HepG2 (cell line): ENCODE measurements around the gene CCDC85C. TPM values are rescaled to one million over a fixed set of nuclear protein-coding genes. Genes with fewer than 3 reads are reported as not detected.

Experiments
- ATAC-seq: fragments of 200-7000 bp; cut with Tn5 transposase; 3 replicates; pipeline ENCODE4 v1.9.1; 2020; ENCODE audit warnings: mild to moderate bottlenecking, moderate library complexity
- BruUV-seq: library from RNA; stranded (reverse); fragments of 400-500 nt; replicated peaks from 2 replicates; lab custom pipeline; 2021; lab: Mats Ljungman, UMichigan
- CTCF ChIA-PET: fragments of 300-600 bp; formaldehyde crosslinking; extraction: SDS; loops from one replicate; lab custom pipeline; 2021; ENCODE audit warnings: low total read pairs, inconsistent platforms, low intra/inter-chr PET ratio; lab: Yijun Ruan, JAX
- POLR2A ChIA-PET: fragments of 350-600 bp; sonication (Branson Sonifier 250); formaldehyde crosslinking; loops from one replicate; lab custom pipeline; 2020; ENCODE audit warnings: antibody characterized with exemption, inconsistent platforms; lab: Yijun Ruan, JAX
- DNase-seq: peaks from one replicate; pipeline ENCODE4 v3.0.0-alpha.2; 2015; ENCODE audit warnings: low spot score
- FAIRE-seq: peaks from 3 replicates; lab custom pipeline; 2011; peaks lifted over from hg19 to GRCh38; lab: Jason Lieb, UNC
- H2AFZ ChIP-seq: one replicate; pipeline ENCODE4 v1.6.1; 2011; ENCODE audit warnings: low read length, inconsistent platforms
- H3K27ac ChIP-seq: fragments of 300-600 bp; 3 replicates; pipeline ENCODE4 v1.8.0; 2011; ENCODE audit warnings: mixed run types, mild to moderate bottlenecking, mixed read lengths, low read length, inconsistent platforms; ENCODE audit not compliant: insufficient read depth; ENCODE audit errors: extremely low read length
- H3K27me3 ChIP-seq, 2 experiments: fragments of 200-600 bp in 1 of 2; 2 replicates in 1 of 2; 3 replicates in 1 of 2; pipeline versions ENCODE4 v1.6.0 to v1.8.0; 2011; ENCODE audit warnings: low read length in 2 of 2, mild to moderate bottlenecking in 2 of 2, moderate library complexity in 2 of 2, inconsistent platforms in 1 of 2; ENCODE audit not compliant: insufficient read depth in 2 of 2, control insufficient read depth in 1 of 2
- H3K36me3 ChIP-seq, 2 experiments: fragments of 200-600 bp in 1 of 2; replicated peaks in 1 of 2; 2 replicates in 1 of 2; 3 replicates in 1 of 2; pipeline versions ENCODE4 v1.5.1 to v1.8.0; 2011; ENCODE audit warnings: low read length in 2 of 2, inconsistent platforms in 1 of 2; ENCODE audit not compliant: insufficient read depth in 2 of 2, control insufficient read depth in 1 of 2
- H3K4me1 ChIP-seq: 2 replicates; pipeline ENCODE4 v1.5.1; 2012; ENCODE audit warnings: low read length, inconsistent platforms; ENCODE audit not compliant: insufficient read depth
- H3K4me2 ChIP-seq: 2 replicates; pipeline ENCODE4 v1.6.0; 2011; ENCODE audit warnings: low read depth, low read length, inconsistent platforms
- H3K4me3 ChIP-seq, 3 experiments: fragments of 200-600 bp in 1 of 3; sonication (generic), shearing (Covaris generic) in 1 of 3; replicated peaks in 1 of 3; 2 replicates each; pipeline ENCODE4 v1.5.1; 2011 to 2016; ENCODE audit warnings: low read length in 3 of 3, inconsistent platforms in 2 of 3, low read depth in 2 of 3, mild to moderate bottlenecking in 2 of 3, control low read depth in 1 of 3, mixed read lengths in 1 of 3; ENCODE audit not compliant: insufficient read depth in 1 of 3
- H3K79me2 ChIP-seq: one replicate; pipeline ENCODE4 v1.6.1; 2011; ENCODE audit warnings: low read length, inconsistent platforms; ENCODE audit not compliant: insufficient read depth
- H3K9ac ChIP-seq: 2 replicates; pipeline ENCODE4 v1.6.0; 2011; ENCODE audit warnings: mild to moderate bottlenecking, low read depth, low read length, inconsistent platforms; ENCODE audit not compliant: insufficient read depth
- H3K9me3 ChIP-seq: 2 replicates; pipeline ENCODE4 v1.5.1; 2012; ENCODE audit warnings: mild to moderate bottlenecking, low read length
- H4K20me1 ChIP-seq: 2 replicates; pipeline ENCODE4 v1.6.0; 2011; ENCODE audit warnings: inconsistent platforms, mild to moderate bottlenecking, low read length, moderate library complexity; ENCODE audit not compliant: insufficient read depth
- ARNT2 ChIP-seq: sonication (generic); formaldehyde crosslinking; IDR thresholded peaks from 2 replicates; pipeline ENCODE4 v1.8.0; 2022; ENCODE audit warnings: mild to moderate bottlenecking, low read depth, missing genetic modification reagents, moderate library complexity
- CEBPZ ChIP-seq: IDR thresholded peaks from 2 replicates; pipeline ENCODE4 v1.6.1; 2012; ENCODE audit warnings: low read length, improper control_type of control experiment
- HMGA1 ChIP-seq: sonication (generic); formaldehyde crosslinking; conservative IDR thresholded peaks from 2 replicates; pipeline ENCODE4 v1.4.0; 2020; ENCODE audit warnings: missing genetic modification reagents
- JDP2 ChIP-seq: sonication (generic); formaldehyde crosslinking; IDR thresholded peaks from 2 replicates; pipeline ENCODE4 v1.8.1; 2022; ENCODE audit warnings: missing genetic modification reagents, borderline replicate concordance
- JUNB ChIP-seq: sonication (generic); formaldehyde crosslinking; IDR thresholded peaks from 2 replicates; pipeline ENCODE4 v1.8.0; 2022; ENCODE audit warnings: missing genetic modification reagents, mild to moderate bottlenecking, borderline replicate concordance
- NKX3-1 ChIP-seq: sonication (generic); formaldehyde crosslinking; IDR thresholded peaks from 2 replicates; pipeline ENCODE4 v1.5.0; 2020; ENCODE audit warnings: missing genetic modification reagents
- NPAS2 ChIP-seq: sonication (generic); formaldehyde crosslinking; IDR thresholded peaks from 2 replicates; pipeline ENCODE4 v1.8.0; 2022; ENCODE audit warnings: mild to moderate bottlenecking, missing genetic modification reagents, borderline replicate concordance
- PRDM15 ChIP-seq: sonication (generic); formaldehyde crosslinking; IDR thresholded peaks from 2 replicates; pipeline ENCODE4 v1.4.0; 2020; ENCODE audit warnings: missing genetic modification reagents
- ZBTB20 ChIP-seq: sonication (generic); formaldehyde crosslinking; IDR thresholded peaks from 2 replicates; pipeline ENCODE4 v1.8.1; 2023; ENCODE audit warnings: missing genetic modification reagents, low read depth, mild to moderate bottlenecking, borderline replicate concordance
- ZBTB38 ChIP-seq: sonication (generic); formaldehyde crosslinking; IDR thresholded peaks from 2 replicates; pipeline ENCODE4 v1.5.1; 2020; ENCODE audit warnings: mild to moderate bottlenecking, missing genetic modification reagents
- ZMYM2 ChIP-seq: sonication (generic); formaldehyde crosslinking; IDR thresholded peaks from 2 replicates; pipeline ENCODE4 v1.8.0; 2022; ENCODE audit warnings: mild to moderate bottlenecking, missing genetic modification reagents
- ZNF10 ChIP-seq: sonication (generic); formaldehyde crosslinking; IDR thresholded peaks from 2 replicates; pipeline ENCODE4 v1.4.0; 2020; ENCODE audit warnings: mild to moderate bottlenecking, low read depth, missing genetic modification reagents, borderline replicate concordance
- ZNF12 ChIP-seq: sonication (generic); formaldehyde crosslinking; IDR thresholded peaks from 2 replicates; pipeline ENCODE4 v1.5.0; 2020; ENCODE audit warnings: missing genetic modification reagents
- ZNF225 ChIP-seq: sonication (generic); formaldehyde crosslinking; IDR thresholded peaks from 2 replicates; pipeline ENCODE4 v1.4.0; 2020; ENCODE audit warnings: mild to moderate bottlenecking, missing genetic modification reagents
- ZNF660 ChIP-seq: sonication (generic); formaldehyde crosslinking; IDR thresholded peaks from 2 replicates; pipeline ENCODE4 v1.5.1; 2020; ENCODE audit warnings: mild to moderate bottlenecking, low read depth, missing genetic modification reagents, borderline replicate concordance
- ZNF790 ChIP-seq: sonication (generic); formaldehyde crosslinking; IDR thresholded peaks from 2 replicates; pipeline ENCODE4 v1.8.0; 2022; ENCODE audit warnings: missing genetic modification reagents, mild to moderate bottlenecking, borderline replicate concordance
- WGBS: methylation state at CpG from one replicate; pipeline ENCODE4 v1.1.6; 2017; ENCODE audit warnings: low lambda C conversion rate; 5-methylcytosine and 5-hydroxymethylcytosine counted together
- in situ Hi-C: cut with HindIII; loops from 2 replicates; pipeline ENCODE4 v1.10.0; 2017; ENCODE audit warnings: low pct_unique_long_range_greater_than_20kb; ENCODE audit not compliant: extremely low pct_ligation_motif_present
- intact Hi-C: fragments of 100-400 bp; cut with micrococcal nuclease; formaldehyde crosslinking; loops from one replicate; pipeline ENCODE4 v1.10.0; 2022; ENCODE audit not compliant: unreplicated experiment
- polyA plus RNA-seq, 8 experiments: library from polyadenylated mRNA; depleted of rRNA in 3 of 8; stranded (reverse) in 7 of 8; unstranded in 1 of 8; fragments of >200 nt; fragmentation: Illumina TruSeq in 4 of 8; extraction: Trizol in 4 of 8; gene quantifications; 2 replicates each; pipeline versions ENCODE4 v1.2.1 to v1.2.3, GENCODE V29; 2011 to 2016; ENCODE audit warnings: low read depth in 4 of 8, missing spikeins in 1 of 8, mixed read lengths in 1 of 8; ENCODE audit not compliant: insufficient read depth in 1 of 8
- total RNA-seq, 5 experiments: library from RNA; depleted of rRNA; stranded (reverse); fragments of >200 nt; fragmentation: Illumina TruSeq; extraction: Trizol; gene quantifications; 2 replicates each; pipeline ENCODE4 v1.2.3, GENCODE V29; 2016; ENCODE audit warnings: low read depth in 1 of 5

CCDC85C gene
- total and polyA plus RNA-seq, 2 of the 13 experiments (the other 11 are each of a cell fraction or from before 2014, with no cell fraction given), result 18.8 to 43.8 TPM

GRCh38 chr14:99554184-99554583, 49.8 kb downstream of the CCDC85C start:
- H3K27ac ChIP-seq, result peak overlapping the region; percentile 85
- TF ChIP-seq CEBPZ (no peak), NKX3-1 (CRISPR knock-in tag) (no peak), JDP2 (CRISPR knock-in tag) (no peak), NPAS2 (CRISPR knock-in tag) (no peak), ZNF660 (no peak), ZBTB20 (CRISPR knock-in tag) (no peak), ZMYM2 (CRISPR knock-in tag) (no peak), ZBTB38 (CRISPR knock-in tag) (0 out of 2 replicates have a peak, but pooled peaks have one; percentile 12), ZNF12 (CRISPR knock-in tag) (no peak), ZNF790 (CRISPR knock-in tag) (no peak), ZNF225 (CRISPR knock-in tag) (no peak), HMGA1 (CRISPR knock-in tag) (no peak), ZNF10 (CRISPR knock-in tag) (no peak), ARNT2 (CRISPR knock-in tag) (no peak), JUNB (CRISPR knock-in tag) (no peak), PRDM15 (CRISPR knock-in tag) (peak; percentile 86)

More at GRCh38 chr14:99554184-99554583, 49.8 kb downstream of the CCDC85C start:
- intact Hi-C loops, result no loop called here
- CTCF ChIA-PET, result no interaction called here
- WGBS, result 0% methylated on average over 4 of the region's 12 CpGs
- DNase-seq, result no peak
- POLR2A ChIA-PET, result interaction anchor here (0.5 to 5.5 kb wide), 3 partner anchors 19 to 48 kb away, joined by 3 to 101 read pairs (median 21); partner anchors contain the start of gene CCDC85C
- no peaks in the 10 kb centered on the region for H3K27me3 ChIP-seq
- H4K20me1 ChIP-seq, result peaks cover 9% of the 10 kb centered on the region; the same call in 1 of the 2 replicates
- in situ Hi-C loops, result no loop called here
- H3K79me2 ChIP-seq, result peaks cover 82% of the 10 kb centered on the region
- peak overlapping the region; percentile 69 for H3K4me2 ChIP-seq
- H3K9ac ChIP-seq, result peak overlapping the region; percentile 75
- BruUV-seq, result no TSS peak
- no peaks in the 10 kb centered on the region for H3K9me3 ChIP-seq
- H3K4me1 ChIP-seq, result peaks cover 95% of the 10 kb centered on the region
- FAIRE-seq, result no peak
- peak; percentile 29 for ATAC-seq
- H2AFZ ChIP-seq, result no peak overlapping the region
- H3K4me3 ChIP-seq, result peak overlapping the region in 1 of 3 experiments; percentile 56; a peak in 1 of 6 replicates
- H3K36me3 ChIP-seq, result peaks cover 0 to 2% of the 10 kb centered on the region in 2 experiments; a peak in 1 of 5 replicates
